D721Med (cell line): ENCODE data around the gene FSTL5.

Experiments
- DNase-seq: peaks from one replicate; pipeline ENCODE4 v3.0.0; 2011; ENCODE audit warnings: low spot score; ENCODE audit not compliant: insufficient read length
- FAIRE-seq: peaks from 2 replicates; lab custom pipeline; 2011; peaks lifted over from hg19 to GRCh38; lab: Jason Lieb, UNC
- TF ChIP-seq, protein P1 (sequence below): IDR thresholded peaks from 2 replicates; pipeline ENCODE4 v1.5.1; 2012; ENCODE audit warnings: mild to moderate bottlenecking, control low read depth; ENCODE audit not compliant: insufficient read depth; ENCODE audit errors: missing control alignments

FSTL5 gene

DNA sequence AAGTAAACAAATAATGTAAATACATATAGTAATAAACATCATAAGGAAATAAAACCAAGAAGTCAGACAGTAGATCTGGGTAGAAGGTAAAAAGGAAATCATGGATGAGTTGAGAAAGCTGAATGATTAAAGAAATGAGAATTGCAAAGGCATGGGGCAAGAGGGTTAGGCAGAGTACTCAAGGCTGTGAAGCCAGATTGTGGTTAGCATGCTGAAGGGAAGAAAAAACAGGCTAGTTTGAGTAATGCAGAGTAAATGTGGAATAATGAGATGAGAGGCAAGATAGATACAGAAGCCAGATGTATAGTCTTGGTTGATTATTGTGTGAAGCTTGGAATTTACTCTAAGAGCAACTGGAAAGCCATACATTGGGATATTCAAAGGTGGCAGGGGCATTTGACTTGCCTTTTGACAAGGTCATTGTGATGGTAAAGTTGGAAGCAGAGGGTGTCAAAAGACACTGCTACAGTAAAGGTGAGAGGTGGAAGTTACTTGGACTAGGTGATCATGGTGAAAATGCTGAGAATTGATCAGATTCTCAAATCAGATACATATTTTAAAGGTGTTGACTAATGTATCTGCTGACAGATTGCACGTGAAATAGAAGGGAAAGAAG, 307.0 kb downstream of the FSTL5 start:
- TF ChIP-seq, protein P1, sequence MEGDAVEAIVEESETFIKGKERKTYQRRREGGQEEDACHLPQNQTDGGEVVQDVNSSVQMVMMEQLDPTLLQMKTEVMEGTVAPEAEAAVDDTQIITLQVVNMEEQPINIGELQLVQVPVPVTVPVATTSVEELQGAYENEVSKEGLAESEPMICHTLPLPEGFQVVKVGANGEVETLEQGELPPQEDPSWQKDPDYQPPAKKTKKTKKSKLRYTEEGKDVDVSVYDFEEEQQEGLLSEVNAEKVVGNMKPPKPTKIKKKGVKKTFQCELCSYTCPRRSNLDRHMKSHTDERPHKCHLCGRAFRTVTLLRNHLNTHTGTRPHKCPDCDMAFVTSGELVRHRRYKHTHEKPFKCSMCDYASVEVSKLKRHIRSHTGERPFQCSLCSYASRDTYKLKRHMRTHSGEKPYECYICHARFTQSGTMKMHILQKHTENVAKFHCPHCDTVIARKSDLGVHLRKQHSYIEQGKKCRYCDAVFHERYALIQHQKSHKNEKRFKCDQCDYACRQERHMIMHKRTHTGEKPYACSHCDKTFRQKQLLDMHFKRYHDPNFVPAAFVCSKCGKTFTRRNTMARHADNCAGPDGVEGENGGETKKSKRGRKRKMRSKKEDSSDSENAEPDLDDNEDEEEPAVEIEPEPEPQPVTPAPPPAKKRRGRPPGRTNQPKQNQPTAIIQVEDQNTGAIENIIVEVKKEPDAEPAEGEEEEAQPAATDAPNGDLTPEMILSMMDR, result no peak
- FAIRE-seq (no peak), DNase-seq (no peak)

DNA sequence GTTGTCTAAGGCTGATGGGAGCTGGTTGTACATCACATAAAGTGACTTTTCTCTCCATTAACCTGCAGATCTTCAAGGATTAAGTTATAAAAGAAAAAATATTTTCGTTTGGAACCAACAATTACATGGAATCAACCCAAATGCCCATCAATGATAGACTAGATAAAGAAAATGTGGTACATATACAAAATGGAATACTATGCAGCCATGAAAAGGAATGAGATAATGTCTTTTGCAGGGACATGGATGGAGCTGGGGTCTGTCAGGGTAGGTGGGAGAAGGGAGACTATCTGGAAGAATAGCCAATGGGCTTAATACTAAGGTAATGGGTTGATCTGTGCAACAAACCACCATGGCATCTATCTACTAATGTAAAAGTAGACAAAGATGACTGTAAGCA, 313.2 kb downstream of the FSTL5 start:
- TF ChIP-seq, protein P1, result no peak
- DNase-seq (no peak), FAIRE-seq (no peak)

DNA sequence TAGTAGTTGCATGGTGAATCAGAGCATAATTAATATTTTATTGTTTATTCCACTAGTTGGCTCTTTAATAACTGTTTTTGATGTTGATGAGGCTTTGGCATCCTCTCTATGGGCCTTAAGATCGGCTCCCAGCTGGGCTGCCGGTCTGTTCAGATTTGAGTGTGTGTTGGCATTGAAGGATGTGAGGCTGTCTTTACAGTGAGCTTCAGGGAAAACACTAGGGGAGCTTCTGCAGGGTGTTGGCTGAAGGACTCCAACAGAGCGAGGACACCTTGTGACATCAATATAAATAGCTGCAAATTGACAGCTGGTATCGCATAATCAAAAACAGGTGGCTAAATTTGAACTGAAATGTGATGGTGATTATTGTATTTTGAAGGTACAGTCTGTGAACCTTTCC, 322.0 kb downstream of the FSTL5 start:
- DNase-seq (no peak), FAIRE-seq (no peak)
- TF ChIP-seq, protein P1, result no peak

DNA sequence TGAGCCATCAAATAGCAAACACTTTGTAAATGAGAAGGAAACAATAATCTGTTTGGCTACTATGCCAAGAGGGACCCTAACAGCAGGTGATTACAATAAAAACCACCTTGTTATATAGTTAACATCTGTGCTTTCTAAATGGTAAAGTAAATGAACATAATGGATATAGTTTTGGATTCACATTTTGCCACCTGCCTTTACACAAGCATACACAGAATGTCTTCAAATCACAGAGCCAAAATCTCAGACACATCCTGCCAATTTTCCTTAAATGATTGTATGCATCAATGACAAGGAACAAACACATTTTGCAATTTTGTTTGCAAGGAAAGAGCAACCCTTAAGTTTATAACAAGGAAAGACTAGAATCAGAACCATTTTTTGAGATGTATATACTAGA, 334.2 kb downstream of the FSTL5 start:
- FAIRE-seq, result peak; percentile 92
- no peak for DNase-seq
- TF ChIP-seq, protein P1, result no peak

DNA sequence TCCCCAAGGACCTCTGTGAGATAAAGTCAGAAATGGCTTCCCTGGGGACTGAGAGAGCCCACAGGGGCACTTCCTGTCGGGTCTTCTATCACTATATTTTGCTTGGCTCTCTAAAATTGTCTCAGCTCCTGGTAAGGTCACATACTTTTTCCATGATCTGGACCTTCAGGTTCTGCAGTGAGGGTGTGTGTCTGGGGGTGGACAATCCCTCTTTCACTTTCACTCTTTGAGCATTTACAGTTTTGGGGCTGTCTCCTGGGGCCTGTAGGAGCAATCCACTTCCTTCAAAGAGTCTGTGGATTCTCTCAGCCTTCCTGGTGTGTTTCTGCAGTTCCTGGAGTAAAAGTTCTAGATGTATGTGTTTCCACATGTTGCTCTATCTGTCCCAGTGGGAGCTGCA, 335.7 kb downstream of the FSTL5 start:
- no peak for FAIRE-seq
- DNase-seq, result no peak
- TF ChIP-seq, protein P1, result no peak

DNA sequence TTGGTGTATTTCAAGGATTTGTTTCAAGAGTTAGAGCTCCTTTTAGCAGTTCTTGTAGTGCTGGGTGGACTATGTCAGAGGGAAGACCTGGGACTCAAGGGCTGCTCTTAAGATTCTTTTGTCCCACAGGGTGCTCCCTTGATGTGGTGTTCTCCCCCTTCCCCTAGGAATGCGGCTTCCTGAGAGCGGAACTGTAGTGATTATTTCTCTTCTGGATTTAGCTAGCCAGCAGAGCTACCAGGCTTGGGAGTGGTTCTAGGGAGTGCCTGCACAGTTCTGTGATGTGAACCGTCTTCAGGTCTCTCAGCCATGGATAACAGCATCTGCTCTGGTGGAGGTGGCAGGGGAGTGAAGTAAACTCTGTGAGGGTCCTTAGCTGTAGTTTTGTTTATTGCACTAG, 336.8 kb downstream of the FSTL5 start:
- TF ChIP-seq, protein P1, result no peak
- FAIRE-seq, result no peak
- no peak for DNase-seq

DNA sequence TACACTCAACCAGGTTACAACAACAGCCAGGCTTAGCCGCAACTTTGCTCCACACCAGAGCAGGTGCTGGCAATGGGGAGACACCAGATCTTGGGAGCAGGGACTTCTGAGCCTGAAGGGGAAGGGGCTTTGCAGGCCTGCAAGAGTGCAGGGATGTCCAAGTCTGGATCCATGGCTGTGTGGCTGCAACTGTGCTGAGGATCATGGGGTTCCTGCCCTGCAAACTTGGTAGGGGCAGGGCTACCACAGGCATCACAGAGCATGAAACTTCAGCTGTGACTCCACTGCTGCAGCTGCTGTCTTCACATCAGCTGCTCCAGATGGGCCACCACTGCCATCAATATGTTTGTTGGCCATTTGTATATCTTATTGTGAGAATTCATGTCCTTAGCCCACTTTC, 340.4 kb downstream of the FSTL5 start:
- TF ChIP-seq, protein P1, result no peak
- DNase-seq (no peak), FAIRE-seq (no peak)
